DOHH2 (cell line): ENCODE measurements around the gene ELOB.

Experiments
- H3F3A ChIP-seq: fragments of 200-600 bp; sonication (generic), shearing (Covaris generic); 2 replicates; pipeline ENCODE4 v1.6.0; 2016; ENCODE audit warnings: antibody characterized with exemption, mild to moderate bottlenecking; ENCODE audit not compliant: control insufficient read depth, insufficient read depth
- H3K27ac ChIP-seq: fragments of 200-600 bp; sonication (generic); 2 replicates; pipeline ENCODE4 v1.5.1; 2014; ENCODE audit warnings: low read depth, mild to moderate bottlenecking, low read length, moderate library complexity
- H3K27me3 ChIP-seq: fragments of 200-600 bp; sonication (generic); 2 replicates; pipeline ENCODE4 v1.6.1; 2014; ENCODE audit warnings: mild to moderate bottlenecking, low read length, mixed read lengths; ENCODE audit not compliant: control insufficient read depth
- H3K36me3 ChIP-seq: fragments of 200-600 bp; sonication (generic); 2 replicates; pipeline ENCODE4 v1.6.1; 2014; ENCODE audit warnings: mild to moderate bottlenecking, low read length, moderate library complexity, mixed read lengths; ENCODE audit not compliant: control insufficient read depth
- H3K4me1 ChIP-seq: fragments of 200-600 bp; sonication (generic); 2 replicates; pipeline ENCODE4 v1.6.1; 2014; ENCODE audit warnings: mild to moderate bottlenecking, low read length, mixed read lengths; ENCODE audit not compliant: control insufficient read depth
- H3K4me2 ChIP-seq: fragments of 200-600 bp; sonication (generic); 2 replicates; pipeline ENCODE4 v1.6.0; 2014; ENCODE audit warnings: mild to moderate bottlenecking, low read length, moderate library complexity
- H3K4me3 ChIP-seq: fragments of 200-600 bp; sonication (generic); 2 replicates; pipeline ENCODE4 v1.5.1; 2014; ENCODE audit warnings: mild to moderate bottlenecking, low read length, mixed read lengths
- H3K79me2 ChIP-seq: fragments of 200-600 bp; sonication (generic); 2 replicates; pipeline ENCODE4 v1.6.1; 2014; ENCODE audit warnings: mild to moderate bottlenecking, low read length, mixed read lengths; ENCODE audit not compliant: control insufficient read depth
- H3K9me2 ChIP-seq: fragments of 200-600 bp; sonication (generic); replicated peaks from 2 replicates; pipeline ENCODE4 v1.6.1; 2014; ENCODE audit warnings: mild to moderate bottlenecking, low read length, mixed read lengths; ENCODE audit not compliant: control insufficient read depth
- H3K9me3 ChIP-seq: fragments of 200-600 bp; sonication (generic); 2 replicates; pipeline ENCODE4 v1.6.1; 2014; ENCODE audit warnings: antibody characterized with exemption, low read length, mixed read lengths; ENCODE audit not compliant: control insufficient read depth, insufficient read depth
- H4K20me1 ChIP-seq: fragments of 200-600 bp; sonication (generic); 2 replicates; pipeline ENCODE4 v1.6.0; 2014; ENCODE audit warnings: low read depth, mild to moderate bottlenecking, antibody characterized with exemption, low read length, moderate library complexity; ENCODE audit not compliant: control insufficient read depth, insufficient read depth
- EZH2phosphoT487 ChIP-seq: fragments of 200-600 bp; sonication (generic); IDR thresholded peaks from 2 replicates; pipeline ENCODE4 v1.6.1; 2017; ENCODE audit warnings: borderline replicate concordance, mild to moderate bottlenecking, antibody characterized with exemption, low read length, moderate library complexity, mixed read lengths
- TF ChIP-seq, protein P1 (sequence below): fragments of 200-600 bp; sonication (generic); IDR thresholded peaks from one replicate; pipeline ENCODE4 v1.5.1; 2014; ENCODE audit warnings: antibody characterized with exemption, mild to moderate bottlenecking, low read depth, low read length; ENCODE audit not compliant: poor library complexity, severe bottlenecking

Gene ELOB

DNA sequence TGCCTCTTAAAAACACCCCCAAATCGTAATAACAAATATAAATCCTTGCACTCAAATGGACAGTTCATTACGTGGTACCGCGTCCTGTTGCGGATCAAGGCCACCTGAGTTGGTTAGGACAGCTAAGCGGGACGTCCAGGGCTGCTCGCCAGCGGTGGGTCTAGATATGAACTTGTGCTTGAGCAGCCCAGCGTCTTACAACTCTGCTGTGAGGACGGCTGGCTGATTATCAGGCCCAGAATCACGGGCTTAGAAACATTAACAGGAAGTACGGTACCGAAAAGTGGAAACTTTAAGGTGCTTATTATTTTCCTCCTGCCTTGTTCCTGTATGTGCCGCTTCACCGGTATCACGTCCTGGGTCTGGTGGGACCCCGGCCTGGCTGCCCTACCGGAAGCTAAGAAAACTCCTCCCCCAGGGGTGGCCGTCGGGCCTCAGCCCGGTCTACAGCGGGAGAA is 25.5 kb downstream of the ELOB start:
- H3K4me1 ChIP-seq, result peaks cover 41% of the 10 kb centered on the region
- H3K9me2 ChIP-seq, result no peaks in the 10 kb centered on the region
- TF ChIP-seq, protein P1, sequence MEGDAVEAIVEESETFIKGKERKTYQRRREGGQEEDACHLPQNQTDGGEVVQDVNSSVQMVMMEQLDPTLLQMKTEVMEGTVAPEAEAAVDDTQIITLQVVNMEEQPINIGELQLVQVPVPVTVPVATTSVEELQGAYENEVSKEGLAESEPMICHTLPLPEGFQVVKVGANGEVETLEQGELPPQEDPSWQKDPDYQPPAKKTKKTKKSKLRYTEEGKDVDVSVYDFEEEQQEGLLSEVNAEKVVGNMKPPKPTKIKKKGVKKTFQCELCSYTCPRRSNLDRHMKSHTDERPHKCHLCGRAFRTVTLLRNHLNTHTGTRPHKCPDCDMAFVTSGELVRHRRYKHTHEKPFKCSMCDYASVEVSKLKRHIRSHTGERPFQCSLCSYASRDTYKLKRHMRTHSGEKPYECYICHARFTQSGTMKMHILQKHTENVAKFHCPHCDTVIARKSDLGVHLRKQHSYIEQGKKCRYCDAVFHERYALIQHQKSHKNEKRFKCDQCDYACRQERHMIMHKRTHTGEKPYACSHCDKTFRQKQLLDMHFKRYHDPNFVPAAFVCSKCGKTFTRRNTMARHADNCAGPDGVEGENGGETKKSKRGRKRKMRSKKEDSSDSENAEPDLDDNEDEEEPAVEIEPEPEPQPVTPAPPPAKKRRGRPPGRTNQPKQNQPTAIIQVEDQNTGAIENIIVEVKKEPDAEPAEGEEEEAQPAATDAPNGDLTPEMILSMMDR, result no peak
- TF ChIP-seq EZH2phosphoT487, result no peak
- no peaks in the 10 kb centered on the region for H3K27me3 ChIP-seq
- peaks cover 33% of the 10 kb centered on the region for H4K20me1 ChIP-seq
- peaks cover 60% of the 10 kb centered on the region for H3K36me3 ChIP-seq
- peak overlapping the region; percentile 80 for H3K4me2 ChIP-seq
- H3F3A ChIP-seq, result peaks cover 7% of the 10 kb centered on the region; the same call in 1 of the 2 replicates
- H3K9me3 ChIP-seq, result no peaks in the 10 kb centered on the region
- peak overlapping the region; percentile 93 for H3K27ac ChIP-seq
- H3K79me2 ChIP-seq, result peaks cover 69% of the 10 kb centered on the region
- H3K4me3 ChIP-seq, result peak overlapping the region; percentile 98

DNA sequence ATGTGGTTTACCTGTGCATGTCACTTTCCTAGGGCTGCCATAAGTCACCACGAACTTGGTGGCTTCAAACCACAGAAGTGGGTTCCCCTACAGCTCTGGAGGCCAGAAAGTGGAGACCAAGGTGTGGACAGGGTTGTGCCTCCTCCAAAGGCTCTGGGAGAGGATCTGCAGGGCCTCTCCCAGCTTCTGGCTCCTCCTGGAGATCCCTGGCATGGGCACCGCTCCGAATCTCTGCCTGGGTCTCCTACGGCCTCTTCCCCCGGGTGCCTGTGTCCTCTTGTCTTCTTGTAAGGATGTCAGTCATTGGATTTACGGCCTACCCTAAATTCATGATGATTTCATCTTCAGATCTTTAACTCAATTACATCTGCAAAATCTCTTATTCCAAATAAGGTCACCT is 27.1 kb downstream of the ELOB start:
- peaks cover 43% of the 10 kb centered on the region for H3K36me3 ChIP-seq
- TF ChIP-seq, protein P1, result no peak
- TF ChIP-seq EZH2phosphoT487, result no peak
- no peak overlapping the region for H3K4me3 ChIP-seq
- H3K27ac ChIP-seq, result no peak overlapping the region
- H3K4me1 ChIP-seq, result peaks cover 32% of the 10 kb centered on the region
- peaks cover 17% of the 10 kb centered on the region for H4K20me1 ChIP-seq
- peaks cover 3% of the 10 kb centered on the region; the same call in 1 of the 2 replicates for H3F3A ChIP-seq
- H3K9me3 ChIP-seq, result no peaks in the 10 kb centered on the region
- no peak overlapping the region for H3K4me2 ChIP-seq
- H3K79me2 ChIP-seq, result peaks cover 52% of the 10 kb centered on the region
- no peaks in the 10 kb centered on the region for H3K9me2 ChIP-seq
- H3K27me3 ChIP-seq, result no peaks in the 10 kb centered on the region

DNA sequence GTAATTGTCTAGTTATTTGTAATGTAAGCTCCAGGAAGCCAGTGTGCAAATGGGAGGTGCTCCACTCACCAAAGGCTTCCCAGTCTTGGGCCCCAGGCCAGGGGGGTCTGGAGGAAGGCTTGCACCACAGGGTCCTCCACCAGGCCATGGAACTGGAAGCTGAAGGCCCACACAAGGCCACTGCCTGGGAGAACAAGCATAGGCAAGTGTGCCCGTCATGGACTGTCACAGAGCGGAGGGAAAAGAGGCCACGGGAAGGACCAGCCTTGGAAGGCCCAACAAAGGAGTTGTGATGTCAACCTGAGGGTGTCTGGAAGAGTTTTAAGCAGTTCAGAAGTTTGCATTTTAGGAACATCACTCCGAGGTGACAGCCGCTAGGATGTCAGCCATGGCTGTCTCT is 27.6 kb downstream of the ELOB start:
- no peak overlapping the region for H3K27ac ChIP-seq
- no peaks in the 10 kb centered on the region for H3K9me3 ChIP-seq
- no peaks in the 10 kb centered on the region for H3K27me3 ChIP-seq
- no peak for TF ChIP-seq EZH2phosphoT487
- TF ChIP-seq, protein P1, result no peak
- H4K20me1 ChIP-seq, result peaks cover 12% of the 10 kb centered on the region; the same call in 1 of the 2 replicates
- H3K4me2 ChIP-seq, result no peak overlapping the region
- peaks cover 3% of the 10 kb centered on the region; the same call in 1 of the 2 replicates for H3F3A ChIP-seq
- no peak overlapping the region for H3K4me3 ChIP-seq
- H3K79me2 ChIP-seq, result peaks cover 47% of the 10 kb centered on the region
- H3K36me3 ChIP-seq, result peaks cover 39% of the 10 kb centered on the region
- H3K4me1 ChIP-seq, result peaks cover 27% of the 10 kb centered on the region
- H3K9me2 ChIP-seq, result no peaks in the 10 kb centered on the region
